ENCODE measurements around the gene AP5Z1. TPM values are rescaled to one million over a fixed set of nuclear protein-coding genes. Genes with fewer than 3 reads are reported as not detected.

Gene AP5Z1
- total and polyA plus RNA-seq, 12 donors, result 8.4 to 188 (median 49.5) TPM

GRCh38 chr7:4745971-4746919 lies 29.2 kb upstream of the AP5Z1 start:
- no peaks in the 10 kb centered on the region for H3K9me3 ChIP-seq (replicated peaks in 1 of 3)
- peak overlapping the region in 1 of 4 donors; percentile 20 for H3K4me3 ChIP-seq
- WGBS, 4 donors, result 39 to 45% (median 41%) methylated on average over 12 of the region's 12 CpGs
- peaks cover 23 to 50% of the 10 kb centered on the region in 2 donors for H3K4me1 ChIP-seq (replicated peaks in 1 of 2)
- peaks cover 0 to 19% of the 10 kb centered on the region in 2 donors for H3K36me3 ChIP-seq (replicated peaks in 1 of 2)
- peak in 5 of 7 donors; percentile 56 to 76 (median 64) for DNase-seq
- intact Hi-C loops (cut with DNase I), result loop anchor here (5.0 kb wide), 2 partner anchors 64 to 104 kb away; partner anchors contain the start of gene FOXK1 (in 1 of the 2)
- peak overlapping the region; percentile 27 to 92 (median 88) for H3K27ac ChIP-seq
- H3K27me3 ChIP-seq, result no peaks in the 10 kb centered on the region
- peak in 1 of 2 donors; percentile 32 for TF ChIP-seq POLR2A (IDR thresholded peaks at IDR 0.05)
- no peak for TF ChIP-seq CTCF (IDR thresholded peaks at IDR 0.05)

GRCh38 chr7:4747013-4747412 lies 28.4 kb upstream of the AP5Z1 start:
- H3K27me3 ChIP-seq, result no peaks in the 10 kb centered on the region
- peak overlapping the region; percentile 27 to 92 (median 88) for H3K27ac ChIP-seq
- no peaks in the 10 kb centered on the region for H3K9me3 ChIP-seq (replicated peaks in 1 of 3)
- peaks cover 23 to 50% of the 10 kb centered on the region in 2 donors for H3K4me1 ChIP-seq (replicated peaks in 1 of 2)
- 78 to 86% (median 83%) methylated on average over 18 to 22 of the region's 22 CpGs for WGBS, 4 donors
- no peak for DNase-seq
- intact Hi-C loops (cut with DNase I), result loop anchor here (5.0 kb wide), 2 partner anchors 65 to 105 kb away; partner anchors contain the start of gene FOXK1 (in 1 of the 2)
- H3K4me3 ChIP-seq, result no peak overlapping the region
- H3K36me3 ChIP-seq (replicated peaks in 1 of 2), result peaks cover 0 to 12% of the 10 kb centered on the region in 2 donors
- TF ChIP-seq POLR2A (IDR thresholded peaks at IDR 0.05), result no peak
- no peak for TF ChIP-seq CTCF (IDR thresholded peaks at IDR 0.05)

GRCh38 chr7:4747746-4748145 lies 27.7 kb upstream of the AP5Z1 start:
- DNase-seq, result no peak
- Histone ChIP-seq H3K27me3 (no peaks in the 10 kb centered on the region), H3K27ac (peak overlapping the region in 3 of 5 donors; percentile 32 to 92 (median 88)), H3K36me3 (replicated peaks in 1 of 2) (peaks cover 0 to 4% of the 10 kb centered on the region in 2 donors), H3K9me3 (replicated peaks in 1 of 3) (no peaks in the 10 kb centered on the region), H3K4me3 (no peak overlapping the region), H3K4me1 (replicated peaks in 1 of 2) (peaks cover 23 to 50% of the 10 kb centered on the region in 2 donors)
- WGBS, 4 donors, result 82 to 84% (median 83%) methylated on average over 11 of the region's 11 CpGs
- no peak for TF ChIP-seq CTCF (IDR thresholded peaks at IDR 0.05)
- no peak for TF ChIP-seq POLR2A (IDR thresholded peaks at IDR 0.05)
- intact Hi-C loops (cut with DNase I), result loop anchor here (5.0 kb wide), 2 partner anchors 65 to 105 kb away; partner anchors contain the start of gene FOXK1 (in 1 of the 2)

GRCh38 chr7:4748231-4748681 lies 27.2 kb upstream of the AP5Z1 start:
- no peak overlapping the region for H3K4me3 ChIP-seq
- WGBS, 4 donors, result 67 to 76% (median 72%) methylated on average over 10 of the region's 10 CpGs
- intact Hi-C loops (cut with DNase I), result loop anchor here (5.0 kb wide), 2 partner anchors 66 to 106 kb away; partner anchors contain the start of gene FOXK1 (in 1 of the 2)
- no peak for DNase-seq
- H3K9me3 ChIP-seq (replicated peaks in 1 of 3), result no peaks in the 10 kb centered on the region
- H3K4me1 ChIP-seq (replicated peaks in 1 of 2), result peaks cover 23 to 50% of the 10 kb centered on the region in 2 donors
- TF ChIP-seq POLR2A (IDR thresholded peaks at IDR 0.05) (no peak), CTCF (IDR thresholded peaks at IDR 0.05) (no peak)
- H3K27me3 ChIP-seq, result no peaks in the 10 kb centered on the region
- peak overlapping the region in 3 of 5 donors; percentile 32 to 92 (median 88) for H3K27ac ChIP-seq
- H3K36me3 ChIP-seq (replicated peaks in 1 of 2), result no peaks in the 10 kb centered on the region

Measured in adrenal gland (tissue), 12 donors.